Erythroblast (primary cell): ENCODE results near the gene IL1RL1.
A peak's percentile ranks its signal among the peaks of the same experiment; 100 is the strongest.

Source experiments
- DNase-seq, 2 experiments: peaks; one replicate each; lab custom pipeline; 2025; lab: John Stamatoyannopoulos, UW
- GATA1 ChIP-seq: IDR thresholded peaks from 2 replicates; pipeline ENCODE4 v1.6.1; 2011; ENCODE audit warnings: low read depth, mild to moderate bottlenecking, control low read depth, low read length, moderate library complexity
- POLR2A ChIP-seq: IDR thresholded peaks from 2 replicates; pipeline ENCODE4 v1.6.1; 2011; ENCODE audit warnings: mild to moderate bottlenecking, low read length

IL1RL1 gene

DNA sequence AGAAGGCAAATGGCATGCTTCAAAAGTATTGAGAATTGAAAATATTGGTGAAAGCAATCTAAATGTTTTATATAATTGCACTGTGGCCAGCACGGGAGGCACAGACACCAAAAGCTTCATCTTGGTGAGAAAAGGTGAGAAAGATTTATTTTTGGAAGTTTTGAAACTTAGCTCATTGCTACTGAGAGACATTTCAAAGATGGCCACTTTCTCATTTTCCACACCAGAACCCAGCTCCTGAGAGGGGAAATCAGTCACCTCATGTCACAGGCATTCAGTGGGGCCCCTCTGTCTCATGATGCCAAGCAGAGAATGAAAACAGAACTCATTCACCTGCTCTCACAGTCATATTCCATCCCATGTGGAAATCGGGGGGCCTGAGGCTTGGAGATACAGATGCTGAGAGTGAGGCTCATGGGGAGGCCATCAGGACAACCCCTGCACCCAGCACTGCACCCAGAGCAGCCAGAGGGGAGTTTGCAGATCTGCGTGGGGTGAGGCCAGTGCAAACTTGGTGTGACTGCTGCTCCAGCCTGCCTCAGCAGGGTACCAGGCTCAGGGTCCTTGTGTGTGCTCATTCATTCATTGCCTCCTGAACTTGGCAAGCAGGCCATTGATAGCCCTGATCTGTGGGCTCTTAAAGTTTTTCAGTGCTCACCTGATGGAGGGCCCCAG is 75.6 kb downstream of the IL1RL1 start:
- DNase-seq: no peak
- TF ChIP-seq POLR2A (no peak), GATA1 (no peak)

GRCh38 chr2:102387763-102388546 is 76.6 kb downstream of the IL1RL1 start:
- no peak for DNase-seq
- TF ChIP-seq GATA1 (no peak), POLR2A (no peak)

DNA sequence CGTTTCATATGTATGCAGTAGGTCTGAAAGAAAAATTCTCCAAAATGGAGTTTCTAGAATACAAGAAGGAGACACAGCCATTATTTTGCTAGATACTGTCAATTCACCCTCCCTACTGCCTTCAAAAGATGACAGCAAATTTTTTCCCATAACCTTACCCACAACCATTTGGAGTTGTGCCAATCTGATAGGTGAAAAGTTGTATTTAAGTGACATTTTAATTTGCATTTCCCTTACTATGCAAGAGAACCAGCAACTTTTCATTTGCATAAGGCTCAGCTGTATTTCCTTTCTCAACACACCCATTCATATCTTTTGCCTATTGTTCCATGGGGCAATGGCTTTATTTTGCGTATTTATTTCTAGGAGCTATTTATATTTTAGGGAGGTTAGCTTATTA is 80.2 kb downstream of the IL1RL1 start:
- TF ChIP-seq GATA1 (no peak), POLR2A (no peak)
- DNase-seq: peak; percentile 77 to 80

DNA sequence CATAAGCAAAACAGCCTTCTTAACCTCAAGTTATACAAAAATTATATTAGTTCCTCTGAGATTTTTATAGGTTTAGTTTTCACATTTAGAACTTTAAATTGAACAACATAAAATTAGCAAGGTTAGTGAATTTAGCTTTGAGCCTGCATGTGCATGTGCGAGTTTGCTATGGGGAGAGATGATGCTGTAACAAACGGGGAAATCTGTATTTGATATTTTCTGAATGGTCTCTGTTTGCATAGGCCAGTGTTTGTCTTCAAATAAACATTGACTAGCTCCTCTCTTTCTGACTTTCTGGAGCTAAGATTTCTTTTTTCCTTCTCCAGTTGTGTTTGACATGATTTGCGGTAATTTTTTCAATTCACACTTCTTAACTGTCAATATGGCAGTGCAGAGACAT is 80.7 kb downstream of the IL1RL1 start:
- DNase-seq: no peak
- no peak for TF ChIP-seq GATA1
- TF ChIP-seq POLR2A: no peak

GRCh38 chr2:102392942-102393341 is 81.6 kb downstream of the IL1RL1 start:
- DNase-seq: peak in 1 of 2 experiments; percentile 24
- TF ChIP-seq GATA1: no peak
- TF ChIP-seq POLR2A: no peak

DNA sequence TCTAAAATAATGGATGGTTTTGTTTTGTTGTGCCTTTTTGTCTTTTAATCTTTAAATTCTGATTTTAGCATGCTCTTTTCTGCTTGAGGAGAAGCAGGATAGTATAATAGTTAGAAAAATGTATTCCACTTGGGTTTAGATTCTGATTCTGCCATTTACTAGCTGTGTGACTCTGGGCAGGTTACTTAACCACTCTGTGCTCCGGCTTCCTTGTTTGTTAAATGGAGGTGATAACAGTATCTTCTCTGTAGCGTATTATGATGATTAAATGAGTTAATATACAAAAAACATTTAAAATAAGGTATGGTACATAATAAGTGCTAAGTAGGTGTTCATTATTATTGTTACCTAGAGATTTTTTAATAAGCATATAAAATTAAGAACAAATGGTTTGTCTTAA is 84.6 kb downstream of the IL1RL1 start:
- no peak for TF ChIP-seq POLR2A
- no peak for TF ChIP-seq GATA1

DNA sequence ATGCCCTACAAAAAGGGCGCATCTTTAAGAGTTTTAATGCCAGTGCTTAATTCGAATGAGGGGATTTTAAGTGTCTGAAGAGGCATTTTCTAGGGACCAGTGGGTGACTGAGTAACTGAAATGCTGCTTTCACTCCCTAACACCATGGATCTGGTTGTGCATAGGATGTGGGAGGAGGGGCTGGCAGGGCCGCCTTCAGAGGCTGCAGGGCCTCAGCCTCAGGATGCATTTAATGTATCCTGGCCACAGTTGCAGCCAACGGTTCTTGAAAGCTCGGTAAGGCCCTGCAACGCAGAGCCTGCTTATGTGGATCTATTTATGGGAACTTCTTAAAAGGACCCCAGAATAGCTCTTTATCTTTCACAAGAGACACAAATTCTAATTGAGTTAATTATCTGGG is 85.8 kb downstream of the IL1RL1 start:
- DNase-seq: peak in 1 of 2 experiments; percentile 13
- TF ChIP-seq POLR2A (no peak), GATA1 (no peak)

More for the DNA sequence above, 84.6 kb downstream of the IL1RL1 start:
- peak in 1 of 2 experiments; percentile 35 for DNase-seq

GRCh38 chr2:102399499-102400141 is 88.3 kb downstream of the IL1RL1 start:
- no peak for TF ChIP-seq GATA1
- no peak for TF ChIP-seq POLR2A
- no peak for DNase-seq

GRCh38 chr2:102401456-102401855 is 90.1 kb downstream of the IL1RL1 start:
- DNase-seq: no peak

More at GRCh38 chr2:102401456-102401855, 90.1 kb downstream of the IL1RL1 start:
- TF ChIP-seq POLR2A (no peak), GATA1 (no peak)
